GM18526 (cell line): ENCODE data around the gene FILIP1.

Experiments
- POLR2A ChIP-seq: IDR thresholded peaks from 3 replicates; pipeline ENCODE4 v1.6.1; 2011; ENCODE audit not compliant: insufficient read length; ENCODE audit errors: extremely low read depth

Gene FILIP1

DNA sequence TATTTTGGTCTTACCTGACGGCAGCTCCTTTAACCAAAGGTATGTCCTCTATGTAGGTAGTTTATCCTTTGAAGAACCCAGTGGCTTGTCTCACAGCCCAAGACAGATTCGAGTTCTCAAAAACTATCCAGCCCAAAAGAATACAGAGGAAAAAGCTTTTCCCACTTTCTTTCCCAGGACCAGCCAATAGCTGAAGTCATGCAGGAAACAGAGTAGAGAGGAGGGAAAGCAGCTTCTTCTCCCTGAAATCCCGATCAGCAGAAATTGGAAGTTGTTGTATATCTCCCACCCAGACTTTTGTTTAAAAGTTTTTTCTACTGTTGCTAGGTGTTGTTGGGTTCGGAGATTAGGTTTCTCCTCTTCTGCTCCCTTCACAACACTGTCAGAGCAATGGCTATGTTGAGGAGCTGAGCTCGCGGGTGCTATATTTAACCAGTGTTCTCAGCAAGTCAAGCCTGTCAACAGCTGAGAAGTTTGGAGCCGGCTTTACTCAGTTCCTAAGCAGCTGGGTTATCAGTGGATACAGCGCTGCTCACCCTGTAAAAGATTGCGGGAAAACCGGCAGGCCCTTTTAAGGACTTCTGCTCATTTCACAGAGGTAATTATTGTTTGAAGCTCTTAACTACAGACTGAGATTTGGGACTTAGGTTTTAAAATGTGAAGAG is at the start of gene FILIP1:
FILIP1 (minus strand) TSS at position 401 of the 665 bp plus-strand sequence. CDS start 78,828 bp downstream, outside the sequence.
- no peak for TF ChIP-seq POLR2A

- TF ChIP-seq POLR2A, result no peak
Measured at GRCh38 chr6:75543311-75543710, 49.7 kb upstream of the FILIP1 start.

- TF ChIP-seq POLR2A, result no peak
Measured at GRCh38 chr6:75539136-75539535, 45.5 kb upstream of the FILIP1 start.

GRCh38 chr6:75532521-75532920 is 38.9 kb upstream of the FILIP1 start:
- no peak for TF ChIP-seq POLR2A

DNA sequence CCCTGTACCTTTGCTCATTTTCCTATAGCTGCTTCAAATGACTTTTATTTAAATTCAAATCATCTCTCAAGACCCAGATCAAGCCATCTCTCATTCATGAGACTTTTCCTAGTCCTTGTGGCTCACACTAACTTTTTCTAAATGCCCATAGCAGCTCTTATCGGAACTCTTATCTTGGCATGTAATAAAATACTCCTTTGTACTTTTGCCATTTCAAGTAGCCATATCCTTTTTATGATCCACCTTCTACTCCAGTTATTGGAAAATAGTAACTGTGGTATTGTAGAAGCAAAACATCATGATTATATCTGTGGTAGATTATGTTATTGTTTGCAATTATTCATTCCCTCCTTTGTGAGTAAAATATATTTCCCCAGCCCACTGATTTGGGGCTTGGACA is 37.6 kb upstream of the FILIP1 start:
- TF ChIP-seq POLR2A, result no peak

DNA sequence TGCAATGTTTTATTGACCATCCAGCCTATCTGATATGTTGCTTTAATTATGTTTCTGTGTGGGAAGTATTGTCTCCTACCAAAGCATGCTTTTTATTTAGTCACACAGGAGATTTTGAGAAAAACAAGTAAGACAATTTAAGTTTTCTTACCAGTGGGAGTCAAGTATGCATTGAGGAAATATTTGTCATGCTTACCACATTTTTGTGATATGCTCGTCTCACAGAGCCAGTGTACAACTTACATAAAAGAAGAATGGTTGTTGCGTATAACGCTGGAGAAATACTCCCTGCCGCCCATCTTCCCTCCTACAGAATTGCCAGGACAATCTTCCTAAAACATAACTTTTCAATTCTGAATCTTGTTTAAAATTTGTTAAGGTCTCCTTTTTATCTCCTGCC is 37.1 kb upstream of the FILIP1 start:
- TF ChIP-seq POLR2A, result no peak

- no peak for TF ChIP-seq POLR2A
Measured at GRCh38 chr6:75528423-75528822, 34.8 kb upstream of the FILIP1 start.

DNA sequence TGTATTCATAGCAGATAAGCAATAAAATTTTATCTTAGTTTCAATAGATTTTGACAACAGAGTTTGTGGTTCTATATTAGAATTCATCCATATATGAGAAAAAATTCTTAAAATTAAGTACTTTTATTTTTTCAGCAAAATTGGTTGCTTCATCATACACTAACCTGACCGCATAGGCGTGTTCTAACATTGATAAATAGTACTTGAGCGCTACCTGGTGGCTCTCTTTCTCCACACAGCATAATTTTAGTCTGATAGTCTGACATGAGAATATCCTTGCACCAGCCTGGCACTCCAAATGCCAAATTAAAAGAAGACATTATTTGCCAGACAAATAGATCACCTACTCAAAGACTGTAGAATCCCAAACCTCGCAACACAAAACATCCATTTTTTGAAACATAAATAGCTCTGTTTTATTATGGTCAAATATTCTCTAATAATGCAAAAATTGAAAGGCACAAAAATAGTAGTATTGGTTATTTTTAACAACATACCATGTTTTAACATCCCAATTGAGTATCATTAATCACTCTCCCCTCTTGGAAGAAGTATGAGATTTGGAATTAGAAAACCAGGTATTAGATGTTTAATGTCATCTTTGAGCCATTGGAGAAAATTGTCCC is 33.0 kb upstream of the FILIP1 start:
- TF ChIP-seq POLR2A, result no peak

DNA sequence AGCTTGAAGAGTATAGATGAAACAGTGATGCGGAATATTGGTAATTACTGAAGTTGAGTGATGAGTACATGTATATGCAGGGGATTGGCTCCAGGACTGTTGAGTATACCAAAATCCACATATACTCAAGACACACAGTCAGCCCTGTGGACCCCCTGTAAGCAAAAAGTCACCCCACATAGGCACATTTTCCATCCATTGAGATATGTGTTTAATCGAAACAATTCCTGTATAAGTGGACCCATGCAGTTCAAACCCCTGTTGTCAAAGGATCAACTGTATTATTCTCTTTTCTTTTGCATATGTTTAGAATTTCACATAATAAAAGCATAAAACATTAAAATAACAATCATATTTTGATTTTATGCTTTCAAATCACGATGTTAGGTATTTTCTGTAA is 32.1 kb upstream of the FILIP1 start:
- no peak for TF ChIP-seq POLR2A

DNA sequence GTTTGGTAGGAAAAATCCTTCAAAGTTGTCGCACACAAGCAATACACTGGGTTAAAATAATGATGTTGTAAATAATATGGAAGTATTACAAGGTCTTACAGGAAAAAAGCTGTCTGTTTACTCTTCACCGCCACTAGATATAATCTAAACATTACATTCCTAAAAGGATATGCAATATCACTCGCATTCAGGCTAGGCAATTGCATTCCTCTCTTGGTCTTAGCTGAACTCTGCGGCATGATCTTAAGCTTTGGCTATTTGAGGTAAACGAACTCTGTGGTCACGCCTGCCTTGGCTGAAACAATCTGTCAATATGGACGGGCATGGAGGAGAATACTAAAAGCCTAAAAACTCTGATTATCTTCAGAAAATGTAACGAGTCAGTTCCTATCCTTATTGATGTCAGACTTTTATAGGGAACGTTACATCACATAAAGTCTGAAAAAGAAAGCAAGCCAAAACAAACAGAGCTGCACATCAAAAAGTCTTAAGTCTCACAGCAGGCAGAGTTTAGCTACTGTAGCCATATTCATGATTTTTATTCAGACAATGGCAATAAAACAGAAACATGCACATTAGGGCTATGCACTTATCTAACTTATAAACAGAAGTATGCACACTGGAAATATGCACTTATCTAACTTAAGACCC is 30.8 kb upstream of the FILIP1 start:
- TF ChIP-seq POLR2A, result no peak

DNA sequence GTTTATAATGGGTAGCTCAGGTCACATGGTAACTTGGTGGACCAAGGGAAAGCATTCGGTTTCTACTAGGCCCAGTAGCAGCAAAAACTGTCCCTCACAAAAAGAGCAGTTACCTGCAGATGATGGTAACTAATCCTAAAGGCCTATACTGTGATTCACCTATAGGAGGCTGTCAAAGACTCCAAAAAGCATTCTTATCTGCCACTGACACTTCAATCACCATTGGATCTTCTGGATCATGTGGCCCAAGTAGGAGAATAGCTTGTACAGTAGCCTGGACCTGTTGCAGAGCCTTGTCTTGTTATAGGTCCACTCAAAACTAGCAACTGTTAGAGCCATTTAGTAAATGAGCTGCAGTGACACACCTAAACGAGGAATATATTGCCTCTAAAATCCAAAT is 23.2 kb upstream of the FILIP1 start:
- TF ChIP-seq POLR2A, result no peak

DNA sequence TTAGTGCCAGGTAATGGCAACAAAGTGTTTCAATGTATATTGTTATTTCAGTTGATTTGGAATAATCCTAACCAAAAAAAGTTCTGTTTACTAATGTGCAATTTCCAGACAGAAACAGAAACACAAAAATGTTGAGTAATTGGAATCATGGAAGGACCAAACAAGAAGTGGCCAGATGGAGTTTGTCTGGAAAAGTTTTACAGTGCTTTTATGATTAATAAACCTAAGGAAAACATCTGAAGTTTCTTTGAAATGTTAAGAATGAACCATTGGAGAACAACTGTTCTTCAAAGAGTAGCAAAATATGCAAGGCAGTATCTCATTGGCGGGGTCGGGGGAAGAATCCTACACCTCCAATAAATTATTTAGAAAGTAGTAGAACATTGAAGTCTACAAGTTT is 19.0 kb upstream of the FILIP1 start:
- no peak for TF ChIP-seq POLR2A

DNA sequence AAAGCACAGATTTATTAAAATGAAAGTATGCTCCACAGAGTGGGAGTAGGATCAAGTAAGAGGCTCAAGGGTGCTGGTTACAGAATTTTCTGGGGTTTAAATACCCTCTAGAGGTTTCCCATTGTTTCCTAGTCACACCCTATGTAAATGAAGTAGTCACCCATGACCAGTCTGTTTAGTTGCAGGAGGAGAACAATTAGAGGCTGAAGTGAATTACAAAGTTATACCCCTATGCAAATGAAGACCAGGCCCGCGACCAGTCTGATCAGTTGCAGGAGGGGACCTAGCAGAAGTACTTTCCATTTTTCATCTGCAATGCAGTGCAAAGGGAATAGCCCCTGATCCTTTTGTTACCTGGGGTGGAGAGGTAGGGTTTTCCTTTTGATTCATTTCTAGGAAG is 11.8 kb upstream of the FILIP1 start:
- TF ChIP-seq POLR2A, result no peak

GRCh38 chr6:75504465-75505222 is 11.0 kb upstream of the FILIP1 start:
- TF ChIP-seq POLR2A, result no peak

DNA sequence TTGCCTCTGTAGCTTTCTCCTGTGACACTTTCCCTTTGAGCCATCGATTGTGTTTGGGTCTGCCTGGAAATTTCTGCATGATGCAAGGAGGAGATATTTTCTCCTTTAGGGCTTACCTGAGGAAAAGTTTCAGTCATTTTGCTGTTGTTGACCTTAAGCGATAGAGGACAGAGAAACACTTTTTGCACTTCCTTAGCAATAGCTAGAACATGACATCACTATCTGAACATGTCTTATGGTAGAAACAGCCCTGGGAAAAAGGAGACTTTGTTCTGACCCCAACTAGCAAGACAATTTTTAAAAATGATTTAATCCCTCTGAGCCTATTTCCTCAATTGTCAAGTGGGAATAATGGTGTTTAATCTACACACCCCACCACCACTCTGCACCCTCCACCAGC is 9.7 kb upstream of the FILIP1 start:
- TF ChIP-seq POLR2A, result no peak

DNA sequence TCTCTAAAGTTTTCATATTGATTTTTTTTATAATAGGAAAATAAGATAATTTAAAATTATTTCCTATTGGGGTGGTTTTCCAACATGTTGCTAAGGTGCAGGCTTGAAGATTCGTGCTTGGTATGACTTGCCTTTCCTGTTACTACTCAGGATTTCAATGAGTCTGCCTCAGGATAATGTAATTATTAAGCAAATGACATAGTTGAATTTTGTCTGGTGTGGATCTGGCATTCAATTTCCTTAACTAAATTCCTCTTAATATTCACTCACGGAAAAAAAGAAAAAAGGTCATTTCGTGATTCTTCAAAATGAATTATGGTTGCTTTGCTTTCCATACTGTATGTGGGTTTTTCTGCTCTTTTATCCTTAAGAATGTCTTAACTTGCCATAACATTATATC is 9.3 kb upstream of the FILIP1 start:
- no peak for TF ChIP-seq POLR2A

DNA sequence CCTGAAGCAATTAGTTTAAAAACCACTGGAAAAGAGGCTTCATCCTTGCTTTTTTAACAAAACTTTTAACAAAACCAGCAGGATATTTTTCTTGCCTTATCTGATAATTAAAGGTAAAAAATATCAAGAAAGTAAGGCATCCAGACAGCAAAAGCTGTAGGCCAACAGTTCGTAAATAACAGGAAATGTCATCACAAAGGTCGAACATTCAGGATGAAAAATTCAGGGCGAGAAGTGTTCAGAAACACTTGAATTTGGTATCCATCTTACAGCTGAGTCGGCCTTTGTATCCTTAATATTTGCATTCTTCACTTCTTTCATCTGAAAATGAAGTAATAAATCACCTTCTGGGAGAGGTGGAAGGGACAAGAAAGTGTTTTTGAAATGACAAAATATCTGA is 8.2 kb upstream of the FILIP1 start:
- no peak for TF ChIP-seq POLR2A

- no peak for TF ChIP-seq POLR2A
Measured at GRCh38 chr6:75499640-75500039, 6.0 kb upstream of the FILIP1 start.
